Tongue (tissue), 2 donors: ENCODE measurements around the gene HYI. TPM values are rescaled to one million over a fixed set of nuclear protein-coding genes. Genes with fewer than 3 reads are reported as not detected.

Source experiments
- DNase-seq: peaks from one replicate; pipeline ENCODE4 v3.0.0-alpha.2; 2015
- total RNA-seq: library from RNA; depleted of rRNA; stranded (reverse); fragments of >200 nt; gene quantifications from one replicate; pipeline ENCODE4 v1.2.3, GENCODE V29; 2014

HYI gene
- total RNA-seq, 1 donor from 2014 or later = 17.5 TPM

- DNase-seq = no peak
Observed at GRCh38 chr1:43444151-43444828, 9.4 kb downstream of the HYI start.

GRCh38 chr1:43443197-43443946 lies 10.4 kb downstream of the HYI start:
- no peak for DNase-seq

- DNase-seq = no peak
Observed at GRCh38 chr1:43442756-43443155, 11.0 kb downstream of the HYI start.

- no peak for DNase-seq
Observed at GRCh38 chr1:43441894-43442637, 11.7 kb downstream of the HYI start.

- no peak for DNase-seq
Observed at GRCh38 chr1:43441166-43441893, 12.4 kb downstream of the HYI start.

GRCh38 chr1:43440358-43440757 lies 13.4 kb downstream of the HYI start:
- no peak for DNase-seq

- DNase-seq = no peak
Observed at GRCh38 chr1:43439781-43440180, 13.9 kb downstream of the HYI start.

GRCh38 chr1:43438953-43439581 lies 14.7 kb downstream of the HYI start:
- no peak for DNase-seq

- no peak for DNase-seq
Observed at GRCh38 chr1:43438576-43438952, 15.2 kb downstream of the HYI start.

- no peak for DNase-seq
Observed at GRCh38 chr1:43438006-43438405, 15.7 kb downstream of the HYI start.

GRCh38 chr1:43437031-43437973 lies 16.4 kb downstream of the HYI start:
- DNase-seq = no peak

GRCh38 chr1:43436371-43436770 lies 17.4 kb downstream of the HYI start:
- no peak for DNase-seq

GRCh38 chr1:43435146-43436145 lies 18.3 kb downstream of the HYI start:
- peak; percentile 41 for DNase-seq

- no peak for DNase-seq
Observed at GRCh38 chr1:43434256-43434655, 19.5 kb downstream of the HYI start.

- no peak for DNase-seq
Observed at GRCh38 chr1:43432907-43433306, 20.8 kb downstream of the HYI start.

GRCh38 chr1:43432171-43432860 lies 21.4 kb downstream of the HYI start:
- DNase-seq = no peak

GRCh38 chr1:43431676-43432075 lies 22.1 kb downstream of the HYI start:
- DNase-seq = no peak

- no peak for DNase-seq
Observed at GRCh38 chr1:43430831-43431230, 22.9 kb downstream of the HYI start.

- DNase-seq = no peak
Observed at GRCh38 chr1:43427941-43428340, 25.8 kb downstream of the HYI start.
